GM21529 (cell line): ENCODE data around the gene SLC18A3.

Experiments
- ATAC-seq: cut with Tn5 transposase; IDR thresholded peaks from one replicate; pipeline ENCODE4 v1.9.1; 2021; ENCODE audit not compliant: unreplicated experiment

The SLC18A3 gene

GRCh38 chr10:49611166-49611815 lies 1.2 kb downstream of the SLC18A3 start:
- ATAC-seq = no peak

DNA sequence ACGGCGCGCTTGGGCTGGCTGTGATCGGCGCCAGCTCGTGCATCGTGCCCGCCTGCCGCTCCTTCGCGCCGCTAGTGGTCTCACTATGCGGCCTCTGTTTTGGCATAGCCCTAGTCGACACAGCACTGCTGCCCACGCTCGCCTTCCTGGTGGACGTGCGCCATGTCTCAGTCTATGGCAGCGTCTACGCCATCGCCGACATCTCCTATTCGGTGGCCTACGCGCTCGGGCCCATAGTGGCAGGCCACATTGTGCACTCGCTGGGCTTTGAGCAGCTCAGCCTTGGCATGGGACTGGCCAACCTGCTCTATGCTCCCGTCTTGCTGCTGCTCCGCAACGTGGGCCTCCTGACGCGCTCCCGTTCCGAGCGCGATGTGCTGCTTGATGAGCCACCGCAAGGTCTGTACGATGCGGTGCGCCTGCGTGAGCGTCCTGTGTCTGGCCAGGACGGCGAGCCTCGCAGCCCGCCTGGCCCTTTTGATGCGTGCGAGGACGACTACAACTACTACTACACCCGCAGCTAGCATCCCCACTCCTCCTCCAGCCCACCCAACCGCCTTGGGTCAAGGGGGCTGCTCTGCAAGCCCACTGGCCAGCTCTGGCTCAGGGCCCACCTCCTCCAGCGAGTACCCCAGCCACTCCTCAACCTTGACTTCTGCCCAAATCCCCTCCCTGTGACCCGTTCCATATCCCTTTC lies 1.9 kb downstream of the SLC18A3 start:
- ATAC-seq = no peak

GRCh38 chr10:49612513-49613164 lies 2.5 kb downstream of the SLC18A3 start:
- ATAC-seq = no peak

DNA sequence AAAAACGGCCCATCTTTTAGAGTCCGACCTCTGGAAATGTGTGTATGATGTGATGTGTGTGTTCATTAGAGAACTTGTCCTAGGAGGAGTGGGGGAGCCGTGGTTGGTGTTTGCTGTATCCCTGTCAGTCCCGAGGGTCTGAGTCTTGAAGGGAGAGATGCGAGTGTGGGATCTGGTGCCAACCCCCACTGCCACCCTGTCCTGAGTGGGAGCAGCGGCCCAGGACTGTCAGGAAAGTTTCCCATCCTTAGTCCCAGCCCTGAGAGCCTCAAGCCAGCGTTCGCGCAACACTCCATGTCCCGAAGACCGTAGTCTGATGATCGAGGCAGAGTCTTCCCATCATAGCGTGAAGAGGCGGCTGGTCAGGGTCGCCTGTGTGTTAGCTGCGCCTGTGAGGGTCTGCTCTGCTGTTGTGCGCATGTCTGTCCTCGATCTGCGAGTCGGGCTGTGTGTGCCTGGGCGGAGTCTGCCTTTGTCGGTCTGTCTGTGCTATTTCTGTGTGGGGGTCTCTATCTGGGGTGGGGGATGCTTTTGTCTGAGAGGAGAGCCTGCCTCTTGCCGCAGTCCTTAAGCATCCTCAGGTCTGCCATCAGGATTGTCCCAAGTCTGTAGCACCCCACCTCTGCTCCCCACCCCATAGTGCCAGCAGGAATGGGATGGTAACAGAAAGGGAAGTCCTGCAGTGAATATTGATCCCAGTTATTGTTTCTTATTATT lies 3.2 kb downstream of the SLC18A3 start:
- ATAC-seq = no peak

- no peak for ATAC-seq
Observed at GRCh38 chr10:49613882-49614241, 3.8 kb downstream of the SLC18A3 start, which contains the start of gene CHAT. TSS of gene CHAT (plus strand) at chr10:49614037. CDS start at chr10:49614190, 153 bp downstream.

GRCh38 chr10:49614242-49615198 lies 4.4 kb downstream of the SLC18A3 start:
- no peak for ATAC-seq

DNA sequence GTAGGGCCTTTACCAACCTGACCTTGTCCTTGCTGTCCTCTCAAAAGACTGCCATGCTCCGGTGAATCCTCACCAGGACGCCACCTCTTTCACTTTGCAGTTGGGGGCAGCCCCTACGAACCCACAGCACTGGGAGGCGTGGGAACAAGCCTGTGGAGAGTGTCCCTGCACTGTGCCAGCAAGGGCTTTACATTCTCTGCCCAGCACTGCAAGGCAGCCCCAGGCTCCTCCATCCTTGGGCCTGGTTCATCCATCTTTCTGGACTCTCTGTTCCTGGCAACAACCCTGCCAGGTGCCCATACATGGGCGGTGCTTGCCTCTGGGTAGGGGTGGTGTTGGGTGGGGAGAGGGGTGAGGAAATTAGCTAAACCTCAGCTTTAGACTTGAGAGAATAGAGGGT lies 5.1 kb downstream of the SLC18A3 start:
- no peak for ATAC-seq

GRCh38 chr10:49615721-49616120 lies 5.6 kb downstream of the SLC18A3 start:
- no peak for ATAC-seq

DNA sequence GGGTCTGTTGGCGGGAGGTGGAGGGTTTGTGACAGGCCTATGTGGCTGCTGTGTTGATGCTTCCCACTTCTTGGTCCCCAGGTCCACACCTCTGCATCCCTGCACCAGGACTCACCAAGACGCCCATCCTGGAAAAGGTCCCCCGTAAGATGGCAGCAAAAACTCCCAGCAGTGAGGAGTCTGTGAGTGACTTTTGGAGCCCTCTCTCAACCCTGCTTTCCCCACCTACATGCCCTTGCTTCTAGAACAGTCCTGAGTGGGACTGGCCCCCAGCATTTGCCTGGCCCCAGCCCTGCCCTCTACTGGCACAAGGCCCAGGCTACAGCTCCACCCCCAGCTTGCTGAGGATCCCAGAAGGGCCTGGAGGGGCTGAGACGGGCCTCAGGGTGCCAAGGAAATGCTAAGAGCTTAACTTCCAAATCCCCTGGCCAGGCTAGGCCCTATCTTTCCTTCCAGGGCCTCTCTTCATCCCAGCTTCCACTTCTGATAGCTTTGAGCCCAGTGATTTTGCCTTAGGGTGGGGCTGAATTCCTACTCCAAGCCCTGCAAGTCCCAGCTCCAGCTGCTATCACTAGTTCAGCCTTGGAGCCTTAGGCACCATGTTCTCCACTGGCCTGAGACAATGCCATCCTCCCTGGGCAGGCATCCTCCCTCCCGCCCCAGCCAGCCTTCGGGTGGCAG lies 6.5 kb downstream of the SLC18A3 start:
- no peak for ATAC-seq

DNA sequence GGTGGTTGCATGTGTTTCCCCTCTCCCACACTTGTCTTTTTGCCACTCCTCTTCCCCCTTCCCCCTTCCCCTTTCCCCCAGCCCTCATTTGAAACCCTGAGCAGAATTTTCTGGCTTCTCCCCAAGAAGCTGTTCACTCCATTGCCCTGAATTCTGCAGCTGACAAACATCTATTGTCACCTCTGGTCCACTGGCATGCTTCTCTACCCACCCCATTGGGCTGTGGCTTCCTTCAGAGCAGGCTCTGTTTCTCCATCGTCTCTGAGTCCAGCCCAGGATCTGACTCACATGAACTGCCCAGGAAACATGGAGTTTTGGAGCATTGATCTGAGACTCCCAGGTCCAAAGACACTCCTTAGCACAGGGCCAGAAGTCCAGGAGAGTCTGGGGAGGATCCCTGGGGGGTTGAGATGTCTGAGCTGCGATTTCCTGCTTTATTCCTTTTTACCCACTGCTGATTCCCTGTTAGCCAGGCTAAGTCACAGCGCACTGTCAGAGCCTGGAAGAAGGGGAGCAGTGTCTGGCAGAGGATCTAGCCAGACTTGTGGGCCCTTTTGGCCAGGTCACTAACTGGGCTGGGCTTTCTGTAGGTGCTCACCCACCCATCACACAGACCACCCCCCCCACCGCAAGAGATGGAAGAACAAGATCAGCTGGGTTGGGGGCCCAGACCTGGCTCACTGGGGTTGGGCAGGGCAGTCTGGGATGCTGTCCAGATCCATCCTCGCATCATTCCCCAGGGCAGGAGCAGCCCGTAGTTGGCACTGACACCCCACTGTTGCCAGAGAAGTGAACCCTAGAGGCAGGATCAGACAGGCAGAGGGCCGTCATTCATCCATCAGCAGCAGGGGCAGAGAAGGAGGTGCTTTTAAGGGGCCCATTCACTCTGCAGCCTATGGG lies 7.3 kb downstream of the SLC18A3 start:
- no peak for ATAC-seq

DNA sequence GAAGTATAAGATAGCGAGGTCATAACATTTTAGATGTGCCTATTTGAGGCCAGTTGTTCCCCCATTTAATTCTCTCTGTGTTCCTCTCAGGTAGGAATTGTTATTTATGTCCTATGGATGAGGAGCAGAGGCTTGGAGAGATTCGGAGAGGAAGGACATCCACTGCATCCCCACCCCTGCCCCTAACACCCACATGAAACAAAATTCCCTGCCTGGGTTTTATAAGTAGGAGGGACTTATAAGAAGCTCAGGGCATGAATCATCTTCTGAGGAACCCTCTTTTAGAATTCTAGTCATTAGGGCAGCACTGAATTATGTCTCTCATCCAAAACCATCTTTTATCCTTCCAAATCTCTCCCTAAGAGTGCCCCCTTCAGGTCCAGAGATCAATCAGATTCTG lies 8.7 kb downstream of the SLC18A3 start:
- ATAC-seq = no peak

- no peak for ATAC-seq
Observed at GRCh38 chr10:49619613-49620012, 9.5 kb downstream of the SLC18A3 start.

DNA sequence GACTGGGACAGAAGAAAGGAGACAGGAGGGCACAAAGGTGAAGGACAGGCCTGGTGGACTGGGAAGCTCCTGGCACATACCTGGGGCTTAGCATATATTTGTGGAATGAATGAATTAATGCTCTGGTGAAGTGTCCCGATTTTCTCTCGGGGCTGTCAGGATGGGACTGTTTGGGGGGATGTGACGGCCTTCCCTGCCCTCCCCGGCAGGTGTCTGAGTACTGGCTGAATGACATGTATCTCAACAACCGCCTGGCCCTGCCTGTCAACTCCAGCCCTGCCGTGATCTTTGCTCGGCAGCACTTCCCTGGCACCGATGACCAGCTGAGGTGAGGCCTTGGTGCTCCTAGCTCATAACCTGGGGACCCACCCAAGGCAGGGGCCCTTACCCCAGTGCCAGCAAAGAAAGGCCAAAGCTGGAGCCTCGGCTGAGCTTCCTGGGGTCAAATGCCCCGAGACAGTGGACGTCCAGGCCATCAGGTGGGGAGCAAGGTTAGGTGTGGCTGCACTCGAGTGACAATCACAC lies 10.2 kb downstream of the SLC18A3 start:
- no peak for ATAC-seq

- ATAC-seq = no peak
Observed at GRCh38 chr10:49620841-49621378, 10.8 kb downstream of the SLC18A3 start.

GRCh38 chr10:49621561-49621960 lies 11.5 kb downstream of the SLC18A3 start:
- no peak for ATAC-seq

DNA sequence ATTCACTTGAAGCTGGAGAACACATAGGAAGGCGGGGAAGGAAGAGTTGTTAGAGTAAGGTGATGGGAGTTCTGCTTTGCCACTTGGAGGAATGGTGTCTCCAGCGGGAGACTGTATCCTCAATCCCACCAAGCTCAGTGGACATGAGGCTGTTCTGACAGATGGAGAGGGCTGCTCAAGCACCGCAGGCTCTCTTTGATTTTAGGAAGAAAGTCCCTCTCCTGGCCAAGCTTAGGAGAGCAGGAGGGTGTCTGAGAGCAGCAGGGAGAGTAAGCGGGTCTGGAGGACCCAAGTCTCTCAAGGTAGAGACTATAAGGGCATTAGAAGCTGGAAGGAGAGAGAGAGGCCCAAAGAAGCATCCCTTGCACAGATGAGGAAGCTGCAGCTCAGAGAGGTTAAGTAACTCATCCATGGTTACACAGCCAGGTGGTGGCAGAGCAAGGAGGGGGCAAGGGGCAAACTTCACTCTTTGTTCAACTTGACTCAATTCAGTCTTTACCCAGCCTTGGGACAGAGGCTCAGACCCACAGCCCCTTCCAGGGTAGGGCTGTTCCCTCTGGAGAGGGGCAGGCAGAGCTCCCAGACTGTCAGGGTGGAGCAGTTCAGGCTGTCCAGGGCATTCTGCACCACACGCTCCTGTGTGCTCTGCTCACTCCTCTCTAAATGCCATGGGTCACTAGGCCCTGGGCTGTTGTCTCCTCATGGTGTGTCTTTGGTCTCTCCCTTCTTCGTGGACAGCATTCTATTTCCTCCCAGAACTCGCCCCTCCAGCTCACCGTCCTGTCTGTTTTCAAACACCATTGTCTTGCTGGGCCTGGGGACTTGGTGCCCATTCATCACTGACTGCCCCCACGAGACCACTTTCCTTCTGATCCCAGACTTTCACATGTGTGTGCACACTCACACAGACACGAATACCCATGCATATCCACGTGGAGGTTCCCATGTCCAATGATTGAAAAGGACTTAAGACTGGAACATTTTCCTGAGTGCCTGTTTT lies 12.6 kb downstream of the SLC18A3 start:
- ATAC-seq = no peak

- no peak for ATAC-seq
Observed at GRCh38 chr10:49624629-49625028, 14.5 kb downstream of the SLC18A3 start.
